NK-92 (cell line): ENCODE measurements around the gene KIF26B.
"Not testable (repeated sequence)": the region's sequence is repeated elsewhere in the genome, so short reads cannot be mapped to it uniquely, and the experiment has no call there.

ENCODE experiments used
- DNase-seq: peaks from one replicate; lab custom pipeline; 2025; ENCODE audit not compliant: unreplicated experiment; lab: John Stamatoyannopoulos, UW

The KIF26B gene

DNA sequence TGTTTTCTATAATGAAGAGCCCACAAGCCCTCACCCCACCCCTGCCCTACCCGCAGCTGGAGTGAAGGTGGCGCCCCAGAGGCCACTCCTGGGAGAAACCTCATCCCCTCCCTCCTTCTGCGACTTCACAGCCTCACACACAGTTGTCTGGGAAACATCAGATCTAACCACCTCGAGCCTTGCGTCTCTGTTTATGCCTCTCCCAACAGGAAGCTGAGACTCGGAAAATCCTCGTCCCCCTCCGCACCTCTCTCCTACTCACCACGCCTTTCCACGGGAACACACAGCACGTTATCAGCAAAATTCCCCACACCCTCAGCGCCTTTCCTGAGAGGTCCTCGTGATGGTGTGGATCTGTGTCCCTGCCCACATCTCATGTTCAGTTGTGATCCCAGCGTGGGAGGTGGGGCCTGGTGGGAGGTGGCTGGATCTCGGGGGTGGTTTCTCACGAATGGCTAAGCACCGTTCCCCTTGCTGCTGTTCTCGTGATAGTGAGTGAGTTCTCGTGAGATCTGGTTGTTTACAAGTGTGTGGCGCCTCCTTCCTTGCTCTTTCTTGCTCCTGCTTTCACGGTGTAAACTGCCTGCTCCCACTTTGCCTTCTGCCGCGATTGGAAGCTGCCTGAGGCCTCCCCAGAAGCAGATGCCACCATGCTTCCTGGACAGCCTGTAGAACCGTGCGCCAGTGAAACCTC lies 190.6 kb downstream of the KIF26B start:
- DNase-seq: no peak

DNA sequence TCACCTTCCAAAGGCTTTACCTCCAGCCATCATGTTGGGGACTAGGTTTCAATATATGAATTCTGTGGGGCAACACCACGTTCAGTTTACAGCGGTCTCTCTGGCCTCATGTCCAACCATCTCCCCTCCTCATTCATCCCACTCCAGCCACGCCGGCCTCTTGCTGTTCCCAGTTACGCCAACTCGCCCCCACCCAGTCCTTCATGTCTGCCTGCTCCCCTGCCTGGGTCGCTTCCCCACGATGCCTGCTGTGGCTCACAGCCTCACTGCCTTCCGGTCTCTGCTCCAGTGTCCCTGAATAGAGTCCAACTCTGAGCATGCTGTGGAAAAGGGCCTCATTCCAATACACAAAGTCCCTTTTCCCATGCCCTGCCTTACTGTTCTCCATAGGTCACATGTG lies 193.8 kb downstream of the KIF26B start:
- DNase-seq: no peak

- DNase-seq: no peak
Measured at GRCh38 chr1:245353411-245353810, 198.6 kb downstream of the KIF26B start.

DNA sequence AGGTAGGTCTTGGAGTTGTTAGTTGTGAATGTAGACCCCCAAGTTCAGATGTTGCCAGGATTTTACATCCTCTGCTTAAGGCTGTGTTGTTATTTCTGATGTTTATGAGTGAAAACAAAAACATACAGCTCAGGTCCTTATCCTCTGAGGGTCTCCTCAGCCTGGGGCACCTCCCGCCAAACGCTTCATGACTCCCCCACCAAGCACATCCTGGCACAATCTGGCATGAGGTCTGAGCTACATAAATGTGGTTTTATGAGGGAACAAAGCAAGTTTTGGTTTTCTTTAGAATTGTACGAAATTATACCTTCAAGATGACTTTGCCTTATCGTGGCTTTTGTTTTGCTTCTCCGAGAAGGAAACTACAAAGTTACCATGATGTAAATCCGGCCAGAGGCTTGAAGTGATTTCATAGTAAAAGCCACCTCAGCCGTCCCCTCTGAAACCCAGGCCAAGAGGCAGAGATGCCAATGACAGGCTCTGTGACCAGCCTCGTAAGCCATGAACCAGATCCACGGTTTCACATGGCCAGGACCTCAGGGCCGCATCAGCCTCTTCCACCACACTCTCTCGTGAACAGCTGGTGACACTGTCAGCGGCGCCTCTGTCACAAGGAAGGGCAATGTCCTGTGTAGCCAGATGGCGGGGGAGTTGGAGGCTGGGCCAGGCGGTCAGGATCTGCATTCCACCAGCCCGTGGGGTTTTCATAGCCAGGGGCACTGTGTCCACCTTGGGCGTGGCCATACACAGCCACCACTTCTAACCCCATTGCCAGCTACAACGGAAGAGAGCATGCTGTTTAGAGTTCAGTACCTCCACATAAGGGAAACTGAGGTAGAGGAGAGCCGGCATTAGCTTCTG lies 199.4 kb downstream of the KIF26B start:
- DNase-seq: no peak

DNA sequence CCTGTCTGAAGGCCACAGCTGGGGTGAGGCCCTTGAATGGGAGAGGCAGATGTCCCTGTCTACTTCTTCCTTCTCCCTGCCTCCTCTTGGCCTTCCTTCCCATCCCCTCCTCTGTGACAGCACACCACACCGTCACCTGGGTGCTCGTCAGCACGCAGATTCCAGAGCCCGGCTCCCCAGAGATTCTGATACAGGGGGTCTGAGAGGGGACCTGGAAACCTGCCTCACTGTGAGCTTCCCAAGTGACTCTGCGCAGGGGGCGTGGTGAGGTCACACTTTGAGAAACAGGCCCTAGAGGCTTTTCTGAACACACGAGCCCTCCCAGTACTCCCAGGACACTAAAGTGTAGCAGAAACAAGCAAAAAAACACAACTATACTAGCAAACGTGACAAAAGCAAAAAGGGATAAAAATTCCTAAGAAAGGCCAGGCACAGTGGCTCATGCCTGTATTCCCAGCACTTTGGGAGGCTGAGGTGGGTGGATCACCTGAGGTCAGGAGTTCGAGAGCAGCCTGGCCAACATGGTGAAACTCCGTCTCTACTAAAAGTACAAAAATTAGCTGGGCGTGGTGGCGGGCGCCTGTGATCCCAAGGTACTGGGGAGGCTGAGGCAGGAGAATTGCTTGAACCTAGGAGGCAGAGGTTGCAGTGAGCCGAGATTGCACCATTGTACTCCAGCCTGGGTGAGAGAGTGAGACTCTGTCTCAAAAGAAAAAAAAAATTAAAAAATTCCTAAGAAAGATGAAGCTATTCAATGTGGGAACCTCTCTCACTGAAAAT lies 201.3 kb downstream of the KIF26B start:
- DNase-seq: not testable (repeated sequence)

DNA sequence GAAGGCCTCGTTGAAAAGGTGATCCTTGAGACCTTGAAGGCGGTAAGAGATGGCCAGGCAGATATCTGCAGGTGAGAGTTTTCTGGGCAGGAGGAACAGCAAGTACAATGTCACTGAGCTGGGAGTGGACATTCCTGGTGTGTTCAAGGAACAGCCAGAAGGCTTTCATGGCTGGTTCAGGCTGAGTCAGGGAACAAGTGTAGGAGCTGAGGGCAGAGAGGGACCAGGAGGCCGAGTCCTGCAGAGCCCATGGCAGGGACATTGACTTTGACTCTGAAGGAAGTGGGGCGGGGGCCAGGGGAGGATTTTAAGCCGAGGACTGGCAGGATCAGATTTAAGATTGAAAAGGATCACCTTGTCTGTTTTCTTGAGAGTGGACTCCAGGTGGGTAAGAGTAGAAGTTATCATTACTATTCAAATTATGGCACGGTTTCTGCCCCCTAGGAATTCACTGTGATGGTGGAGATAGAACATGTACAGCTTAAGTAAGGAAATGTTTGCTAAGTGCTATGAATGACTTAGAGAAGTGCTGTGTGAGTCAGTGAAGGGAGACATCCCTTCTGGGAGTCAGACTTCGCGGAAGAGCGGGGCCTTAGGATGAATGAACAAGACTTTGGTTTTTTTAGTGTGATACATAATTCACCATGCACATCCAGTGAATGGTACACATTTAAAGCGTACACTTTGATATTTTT lies 202.3 kb downstream of the KIF26B start:
- DNase-seq: no peak

- not testable (repeated sequence) for DNase-seq
Measured at GRCh38 chr1:245359101-245359680, 204.4 kb downstream of the KIF26B start.

- DNase-seq: no peak
Measured at GRCh38 chr1:245361065-245361464, 206.3 kb downstream of the KIF26B start.

- no peak for DNase-seq
Measured at GRCh38 chr1:245361951-245362350, 207.2 kb downstream of the KIF26B start.

DNA sequence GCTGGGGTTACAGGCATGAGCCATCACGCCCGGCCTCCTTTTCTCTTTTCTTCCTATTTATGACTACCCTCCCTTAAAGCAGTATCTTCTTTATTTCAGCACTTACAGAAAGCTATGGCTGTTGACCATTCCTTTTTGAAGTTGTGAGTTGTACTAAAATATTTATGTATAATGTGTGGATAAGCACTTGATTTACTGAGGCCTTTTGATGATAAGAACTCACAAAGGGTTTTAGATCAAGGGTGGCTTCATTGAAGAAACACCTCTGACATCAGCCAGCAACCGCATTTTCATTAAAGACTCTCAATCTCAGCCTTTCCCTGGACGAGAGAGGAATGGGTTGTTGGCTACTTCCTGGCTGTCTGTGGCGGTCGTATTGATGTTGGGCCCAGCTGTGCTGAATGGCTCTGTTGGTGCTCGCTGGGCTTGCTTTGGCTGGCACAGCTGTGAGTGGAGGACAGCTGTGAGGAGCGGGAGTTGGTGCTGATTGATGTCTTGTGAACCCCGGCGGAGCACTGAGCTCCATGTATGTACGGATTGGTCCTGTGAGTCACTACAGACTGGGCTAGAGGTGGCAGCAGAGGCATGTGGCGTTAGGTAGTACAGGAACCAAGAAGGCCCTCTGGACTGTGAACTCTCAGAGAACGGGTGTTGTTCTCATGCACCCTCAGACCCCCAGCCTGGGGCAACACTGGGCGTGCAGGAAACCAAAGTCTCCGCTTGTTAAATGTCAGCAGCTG lies 208.8 kb downstream of the KIF26B start:
- no peak for DNase-seq

DNA sequence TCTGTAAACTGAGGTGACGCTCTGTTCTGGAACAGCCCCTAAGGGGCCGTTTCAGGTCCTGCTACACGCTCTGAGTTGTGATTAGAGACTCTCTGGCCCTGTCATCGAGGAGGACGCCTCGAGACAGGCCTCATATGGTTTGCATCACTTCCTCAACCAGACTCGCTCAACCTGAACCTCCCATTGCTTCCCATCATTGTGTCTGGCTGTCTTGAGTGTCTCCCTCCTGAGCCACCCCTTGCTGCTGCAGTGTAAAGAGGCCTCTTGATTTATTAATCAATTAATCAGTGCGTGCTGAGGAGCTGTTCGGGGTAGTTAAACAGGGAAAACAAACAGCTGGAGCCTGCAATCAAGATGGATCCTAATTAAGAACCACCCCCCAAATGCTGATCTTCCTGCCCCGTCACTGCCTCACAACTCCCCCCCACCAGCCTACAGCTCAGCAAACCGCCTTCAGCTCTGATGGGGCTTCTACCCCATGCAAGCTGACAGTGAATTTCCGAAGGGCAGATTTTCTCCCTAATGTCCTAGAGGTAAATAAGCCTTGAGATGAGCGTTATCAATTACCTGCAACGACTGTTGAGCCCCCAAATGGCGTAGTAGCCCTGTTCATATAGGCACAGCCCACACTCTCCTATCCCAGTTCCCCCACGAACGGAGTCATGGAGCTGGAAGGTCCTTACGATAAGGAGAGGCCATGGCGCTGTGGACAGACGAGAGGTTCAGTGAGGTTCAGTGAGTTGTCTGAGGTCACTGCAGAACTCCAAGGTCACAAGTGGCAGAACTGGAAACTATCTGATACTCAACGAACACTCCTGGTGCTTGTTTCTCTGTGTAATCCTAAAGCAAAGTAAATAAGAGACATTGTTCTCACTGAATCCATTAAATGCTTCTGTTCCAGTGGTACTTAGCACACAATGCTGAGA lies 210.6 kb downstream of the KIF26B start:
- no peak for DNase-seq

- DNase-seq: no peak
Measured at GRCh38 chr1:245366886-245367285, 212.1 kb downstream of the KIF26B start.

GRCh38 chr1:245370175-245370825 lies 215.5 kb downstream of the KIF26B start:
- DNase-seq: no peak

DNA sequence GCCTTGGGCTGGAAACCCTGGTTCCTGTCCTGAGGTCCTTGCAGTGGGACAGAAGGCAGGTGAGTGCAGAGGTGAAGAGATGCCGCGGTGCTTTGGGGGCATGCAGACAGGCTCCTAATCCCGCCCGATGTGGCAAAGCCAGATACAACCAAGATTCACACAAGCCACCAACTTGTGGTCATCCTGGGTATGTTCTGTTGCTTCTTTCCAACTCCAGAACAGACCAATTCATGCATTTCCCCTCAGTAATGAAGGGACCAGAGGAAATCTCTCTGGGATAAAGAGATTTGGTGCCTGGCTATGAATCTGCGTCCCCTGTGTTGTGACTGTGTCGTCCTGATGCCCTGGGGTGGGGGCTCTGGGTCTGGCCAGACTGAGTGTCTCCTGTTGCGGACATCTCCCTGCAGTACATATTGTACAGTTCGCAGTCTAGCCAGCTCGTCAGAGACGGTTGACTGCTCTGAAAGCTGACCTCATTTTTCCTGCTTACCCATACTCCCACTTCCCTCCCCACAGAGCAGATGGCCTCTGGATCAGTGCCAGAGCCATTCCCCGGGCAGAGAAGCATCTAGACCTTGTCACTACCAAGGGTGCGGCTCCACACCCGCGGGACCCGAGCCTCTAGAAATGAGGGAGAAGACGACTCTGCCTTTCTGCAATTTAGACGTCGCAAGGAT lies 216.3 kb downstream of the KIF26B start:
- DNase-seq: no peak

- no peak for DNase-seq
Measured at GRCh38 chr1:245373131-245373530, 218.3 kb downstream of the KIF26B start.

DNA sequence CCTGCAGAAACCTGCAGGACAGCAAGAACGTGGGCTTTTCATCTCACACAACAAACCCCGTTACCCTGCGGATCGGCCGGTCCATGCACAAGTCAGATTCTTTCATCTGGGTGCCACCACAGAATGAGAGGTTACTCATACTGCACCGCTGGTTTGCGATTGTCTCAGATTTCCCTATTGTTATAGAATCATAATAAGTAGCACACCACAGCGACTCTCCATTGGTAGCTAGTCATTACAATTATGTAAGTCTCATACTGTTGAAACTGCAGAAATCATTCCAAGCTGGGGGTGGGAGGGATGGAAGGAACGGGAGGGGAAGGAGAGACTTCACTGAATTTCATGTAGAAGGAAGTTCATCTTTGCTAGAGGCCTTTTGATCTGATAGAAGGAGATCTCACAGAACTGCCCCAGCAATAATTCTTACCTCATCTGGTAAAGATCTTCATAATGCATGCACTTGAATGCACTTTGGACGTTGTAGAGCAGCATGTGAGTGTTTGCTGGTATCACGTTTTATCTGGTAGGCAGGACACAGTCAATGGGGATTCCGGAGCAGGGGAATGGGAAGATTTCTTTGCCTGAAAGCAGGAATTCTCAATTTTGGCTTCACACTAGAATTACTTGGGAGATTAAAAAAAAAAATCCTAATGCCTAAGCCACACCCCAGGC lies 221.1 kb downstream of the KIF26B start:
- DNase-seq: no peak

GRCh38 chr1:245377854-245378253 lies 223.1 kb downstream of the KIF26B start:
- DNase-seq: no peak
